ENCODE measurements around the gene PRDM1. TPM values are rescaled to one million over a fixed set of nuclear protein-coding genes. Genes with fewer than 3 reads are reported as not detected.
A peak's percentile ranks its signal among the peaks of the same experiment; 100 is the strongest.

Gene PRDM1
- total and polyA plus RNA-seq, 2 donors (not counting 1 experiment from before 2014, with no cell fraction given) = 2.8 to 5.4 TPM

DNA sequence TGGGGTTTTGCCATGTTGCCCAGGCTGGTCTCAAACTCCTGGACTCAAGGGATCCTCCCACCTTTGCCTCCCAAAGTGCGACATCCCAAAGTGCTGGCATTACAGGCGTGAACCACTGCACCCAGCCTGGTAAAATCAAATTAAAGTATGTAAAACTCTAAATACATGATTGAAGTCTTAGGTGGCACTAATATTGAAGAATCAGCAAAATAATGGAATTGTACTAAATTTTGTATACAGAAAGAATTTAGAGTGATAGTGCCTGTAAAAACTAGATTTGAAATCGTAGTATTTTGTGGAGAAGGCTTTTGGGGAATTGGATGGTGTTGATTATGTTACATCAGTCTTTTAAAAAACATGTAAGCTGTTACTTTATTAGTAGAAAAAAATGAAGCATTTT, 10.0 kb upstream of the PRDM1 start:
- H3K79me2 ChIP-seq (ENCODE audit: control insufficient read depth, insufficient read depth, low read length) = no peaks in the 10 kb centered on the region
- no peak overlapping the region for H3K9ac ChIP-seq (ENCODE audit: insufficient read depth, low read length)
- H3K4me2 ChIP-seq (ENCODE audit: extremely low read depth, insufficient read depth, low read length) = no peak overlapping the region
- H3K4me3 ChIP-seq (replicated peaks in 1 of 4; ENCODE audit: control extremely low read depth in 1 of 4, insufficient read depth in 1 of 4, low read depth in 3 of 4, low read length in 4 of 4) = no peak overlapping the region
- H3K27ac ChIP-seq (ENCODE audit: insufficient read depth, low read length) = no peak overlapping the region
- no peak for DNase-seq (ENCODE audit: low read depth in 2 of 2)
- no peaks in the 10 kb centered on the region for H3K4me1 ChIP-seq (ENCODE audit: control insufficient read depth, extremely low read depth, insufficient read depth, low read length)
- H2AFZ ChIP-seq (ENCODE audit: low read length) = no peak overlapping the region
- H3K27me3 ChIP-seq (ENCODE audit: control insufficient read depth, insufficient read depth, low read length) = no peaks in the 10 kb centered on the region
- no peaks in the 10 kb centered on the region for H3K36me3 ChIP-seq (ENCODE audit: control insufficient read depth, insufficient read depth, low read length)
- H3K9me3 ChIP-seq (ENCODE audit: control insufficient read depth, insufficient read depth, low read depth, low read length) = no peaks in the 10 kb centered on the region
- no peaks in the 10 kb centered on the region for H4K20me1 ChIP-seq (ENCODE audit: control insufficient read depth, extremely low read depth, insufficient read depth, low read length)
- TF ChIP-seq EZH2 (IDR thresholded peaks at IDR 0.05; ENCODE audit: low read length, missing control alignments) = no peak
- TF ChIP-seq, protein P1, sequence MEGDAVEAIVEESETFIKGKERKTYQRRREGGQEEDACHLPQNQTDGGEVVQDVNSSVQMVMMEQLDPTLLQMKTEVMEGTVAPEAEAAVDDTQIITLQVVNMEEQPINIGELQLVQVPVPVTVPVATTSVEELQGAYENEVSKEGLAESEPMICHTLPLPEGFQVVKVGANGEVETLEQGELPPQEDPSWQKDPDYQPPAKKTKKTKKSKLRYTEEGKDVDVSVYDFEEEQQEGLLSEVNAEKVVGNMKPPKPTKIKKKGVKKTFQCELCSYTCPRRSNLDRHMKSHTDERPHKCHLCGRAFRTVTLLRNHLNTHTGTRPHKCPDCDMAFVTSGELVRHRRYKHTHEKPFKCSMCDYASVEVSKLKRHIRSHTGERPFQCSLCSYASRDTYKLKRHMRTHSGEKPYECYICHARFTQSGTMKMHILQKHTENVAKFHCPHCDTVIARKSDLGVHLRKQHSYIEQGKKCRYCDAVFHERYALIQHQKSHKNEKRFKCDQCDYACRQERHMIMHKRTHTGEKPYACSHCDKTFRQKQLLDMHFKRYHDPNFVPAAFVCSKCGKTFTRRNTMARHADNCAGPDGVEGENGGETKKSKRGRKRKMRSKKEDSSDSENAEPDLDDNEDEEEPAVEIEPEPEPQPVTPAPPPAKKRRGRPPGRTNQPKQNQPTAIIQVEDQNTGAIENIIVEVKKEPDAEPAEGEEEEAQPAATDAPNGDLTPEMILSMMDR (conservative IDR thresholded peaks at IDR 0.05 in 1 of 2, IDR thresholded peaks at IDR 0.05 in 1 of 2; ENCODE audit: low read depth in 1 of 2, low read length in 2 of 2) = no peak

DNA sequence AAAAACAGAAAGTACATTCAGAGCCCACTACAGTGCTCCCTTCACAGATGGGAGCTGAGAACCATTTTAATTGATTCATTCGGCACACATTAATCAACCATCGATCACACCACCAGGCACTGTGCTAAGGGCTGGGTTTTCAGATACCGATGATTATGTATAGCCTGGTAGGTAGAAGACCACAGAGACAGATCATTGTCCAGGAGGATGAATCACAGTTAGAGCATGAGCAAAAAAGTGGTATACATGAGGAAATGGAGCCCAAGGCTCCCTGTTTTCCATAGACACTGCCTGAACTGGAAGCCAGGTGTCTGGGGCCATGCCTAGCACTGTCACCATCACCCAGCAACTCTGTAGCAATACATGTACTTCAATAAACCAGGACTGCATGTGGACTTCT, 9.0 kb upstream of the PRDM1 start:
- H3K9me3 ChIP-seq (ENCODE audit: control insufficient read depth, insufficient read depth, low read depth, low read length) = no peaks in the 10 kb centered on the region
- no peaks in the 10 kb centered on the region for H3K36me3 ChIP-seq (ENCODE audit: control insufficient read depth, insufficient read depth, low read length)
- no peaks in the 10 kb centered on the region for H4K20me1 ChIP-seq (ENCODE audit: control insufficient read depth, extremely low read depth, insufficient read depth, low read length)
- no peak overlapping the region for H3K4me2 ChIP-seq (ENCODE audit: extremely low read depth, insufficient read depth, low read length)
- no peaks in the 10 kb centered on the region for H3K79me2 ChIP-seq (ENCODE audit: control insufficient read depth, insufficient read depth, low read length)
- no peak overlapping the region for H2AFZ ChIP-seq (ENCODE audit: low read length)
- no peak overlapping the region for H3K4me3 ChIP-seq (replicated peaks in 1 of 4; ENCODE audit: control extremely low read depth in 1 of 4, insufficient read depth in 1 of 4, low read depth in 3 of 4, low read length in 4 of 4)
- TF ChIP-seq, protein P1 (conservative IDR thresholded peaks at IDR 0.05 in 1 of 2, IDR thresholded peaks at IDR 0.05 in 1 of 2; ENCODE audit: low read depth in 1 of 2, low read length in 2 of 2) = no peak
- no peak for TF ChIP-seq EZH2 (IDR thresholded peaks at IDR 0.05; ENCODE audit: low read length, missing control alignments)
- H3K9ac ChIP-seq (ENCODE audit: insufficient read depth, low read length) = no peak overlapping the region
- no peaks in the 10 kb centered on the region for H3K4me1 ChIP-seq (ENCODE audit: control insufficient read depth, extremely low read depth, insufficient read depth, low read length)
- no peaks in the 10 kb centered on the region for H3K27me3 ChIP-seq (ENCODE audit: control insufficient read depth, insufficient read depth, low read length)
- peak in 1 of 2 donors; percentile 43 for DNase-seq (ENCODE audit: low read depth in 2 of 2)
- no peak overlapping the region for H3K27ac ChIP-seq (ENCODE audit: insufficient read depth, low read length)

DNA sequence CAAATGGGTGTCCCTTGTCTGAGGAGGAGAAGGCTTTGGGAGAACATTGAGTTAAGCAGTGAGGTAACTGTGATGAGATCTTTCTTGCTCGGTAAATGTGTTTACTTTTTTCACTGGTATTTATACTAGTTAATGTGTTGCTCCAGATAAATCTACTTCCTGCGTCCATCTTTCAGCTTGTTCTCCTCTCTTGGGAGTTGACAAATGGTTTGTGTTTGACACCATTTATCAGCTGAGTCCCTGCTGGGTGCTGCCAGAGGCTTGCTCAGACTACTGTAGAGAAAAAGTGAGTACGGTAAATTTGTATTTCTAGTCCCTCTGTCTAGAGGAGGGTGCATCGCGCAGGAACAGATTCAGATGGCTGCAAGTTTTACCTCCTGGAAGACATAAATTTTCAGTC, 8.3 kb upstream of the PRDM1 start:
- Histone ChIP-seq H3K4me3 (replicated peaks in 1 of 4; ENCODE audit: control extremely low read depth in 1 of 4, insufficient read depth in 1 of 4, low read depth in 3 of 4, low read length in 4 of 4) (no peak overlapping the region), H3K9me3 (ENCODE audit: control insufficient read depth, insufficient read depth, low read depth, low read length) (no peaks in the 10 kb centered on the region), H3K9ac (ENCODE audit: insufficient read depth, low read length) (no peak overlapping the region), H3K27me3 (ENCODE audit: control insufficient read depth, insufficient read depth, low read length) (no peaks in the 10 kb centered on the region), H3K4me2 (ENCODE audit: extremely low read depth, insufficient read depth, low read length) (no peak overlapping the region), H4K20me1 (ENCODE audit: control insufficient read depth, extremely low read depth, insufficient read depth, low read length) (no peaks in the 10 kb centered on the region), H3K79me2 (ENCODE audit: control insufficient read depth, insufficient read depth, low read length) (no peaks in the 10 kb centered on the region), H3K4me1 (ENCODE audit: control insufficient read depth, extremely low read depth, insufficient read depth, low read length) (no peaks in the 10 kb centered on the region), H2AFZ (ENCODE audit: low read length) (peak overlapping the region; percentile 50), H3K27ac (ENCODE audit: insufficient read depth, low read length) (no peak overlapping the region), H3K36me3 (ENCODE audit: control insufficient read depth, insufficient read depth, low read length) (no peaks in the 10 kb centered on the region)
- DNase-seq (ENCODE audit: low read depth in 2 of 2) = peak in 1 of 2 donors; percentile 30
- TF ChIP-seq, protein P1 (conservative IDR thresholded peaks at IDR 0.05 in 1 of 2, IDR thresholded peaks at IDR 0.05 in 1 of 2; ENCODE audit: low read depth in 1 of 2, low read length in 2 of 2) = no peak
